HG02870 (cell line): Measurements from ENCODE around the gene ADCYAP1R1.

Experiments
- ATAC-seq: cut with Tn5 transposase; IDR thresholded peaks from one replicate; pipeline ENCODE4 v1.9.1; 2021; ENCODE audit warnings: mild to moderate bottlenecking, moderate library complexity; ENCODE audit not compliant: unreplicated experiment

ADCYAP1R1 gene

DNA sequence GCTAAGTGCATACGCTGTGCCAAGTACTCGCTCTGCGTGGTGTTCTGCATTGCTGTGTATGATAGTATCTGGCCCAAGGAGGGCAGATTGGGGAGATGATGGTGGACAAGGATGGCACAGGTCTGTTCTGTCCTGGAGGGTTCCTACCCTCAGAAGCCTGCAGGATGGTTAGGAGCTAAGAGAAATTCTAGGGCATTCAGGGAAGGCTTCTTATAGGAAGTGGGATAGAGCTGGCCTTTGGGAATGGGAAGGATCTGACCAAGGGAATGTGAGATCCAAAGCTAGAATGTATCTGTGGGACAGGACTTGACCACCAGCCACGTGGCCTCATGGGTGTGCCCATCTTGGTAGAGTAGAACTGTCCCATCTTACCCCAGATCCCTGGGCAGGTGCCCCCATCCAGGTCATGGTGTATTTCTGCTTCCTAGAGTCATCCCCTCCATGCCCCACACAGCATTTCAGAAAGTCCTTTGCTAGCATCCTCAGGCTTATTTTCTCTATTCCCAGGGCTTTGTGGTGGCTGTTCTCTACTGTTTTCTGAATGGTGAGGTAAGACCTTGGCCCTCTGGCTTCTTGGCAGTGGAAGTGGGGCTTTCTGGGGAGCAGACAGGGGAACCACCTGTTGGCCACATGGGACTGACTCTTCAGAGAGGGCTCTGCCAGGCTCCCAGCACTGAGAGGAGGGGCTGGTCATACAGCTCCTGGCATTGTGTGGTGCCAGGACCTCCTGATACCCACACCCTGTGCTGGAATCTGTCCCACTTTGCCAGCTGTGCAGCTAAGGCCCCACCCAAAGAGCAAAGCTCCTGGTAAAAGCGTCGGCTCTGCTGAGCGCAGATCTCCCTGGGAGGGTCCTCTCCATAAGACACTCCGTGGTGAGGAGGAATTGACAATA lies 52.5 kb downstream of the ADCYAP1R1 start:
- ATAC-seq: no peak

DNA sequence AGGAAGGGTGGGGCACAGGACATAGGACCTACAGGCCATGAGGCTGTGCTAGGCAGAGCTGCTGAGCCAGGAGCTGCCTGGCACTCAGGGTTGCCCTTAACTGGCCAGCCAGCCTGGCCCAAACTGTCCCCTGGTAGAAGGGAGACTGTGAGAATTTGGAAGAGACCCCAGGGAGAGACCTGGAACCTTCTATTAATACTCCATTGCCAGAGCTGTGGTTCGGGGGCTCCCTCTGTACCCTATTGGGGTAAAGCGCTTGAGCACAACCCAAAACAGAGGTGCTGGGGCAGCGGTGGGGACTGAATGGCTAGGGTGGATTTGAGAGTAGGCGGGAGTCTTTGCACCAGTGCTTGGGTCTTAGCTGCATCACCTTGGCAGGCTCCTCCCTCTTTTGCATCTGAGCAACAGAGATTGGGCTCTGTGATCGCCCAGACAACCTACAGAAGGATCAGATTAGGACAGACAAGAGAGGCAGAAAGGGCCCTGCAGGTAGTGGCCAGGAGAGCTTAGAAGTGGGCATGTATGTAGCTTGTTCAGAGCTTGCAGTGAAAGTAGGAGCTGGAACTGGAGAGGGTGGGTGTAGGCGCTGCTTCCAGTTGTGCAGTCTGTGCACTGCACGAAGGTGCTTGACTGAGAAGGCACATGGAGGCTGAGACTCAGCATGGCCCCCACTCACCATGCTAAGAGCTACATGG lies 53.3 kb downstream of the ADCYAP1R1 start:
- ATAC-seq: no peak

DNA sequence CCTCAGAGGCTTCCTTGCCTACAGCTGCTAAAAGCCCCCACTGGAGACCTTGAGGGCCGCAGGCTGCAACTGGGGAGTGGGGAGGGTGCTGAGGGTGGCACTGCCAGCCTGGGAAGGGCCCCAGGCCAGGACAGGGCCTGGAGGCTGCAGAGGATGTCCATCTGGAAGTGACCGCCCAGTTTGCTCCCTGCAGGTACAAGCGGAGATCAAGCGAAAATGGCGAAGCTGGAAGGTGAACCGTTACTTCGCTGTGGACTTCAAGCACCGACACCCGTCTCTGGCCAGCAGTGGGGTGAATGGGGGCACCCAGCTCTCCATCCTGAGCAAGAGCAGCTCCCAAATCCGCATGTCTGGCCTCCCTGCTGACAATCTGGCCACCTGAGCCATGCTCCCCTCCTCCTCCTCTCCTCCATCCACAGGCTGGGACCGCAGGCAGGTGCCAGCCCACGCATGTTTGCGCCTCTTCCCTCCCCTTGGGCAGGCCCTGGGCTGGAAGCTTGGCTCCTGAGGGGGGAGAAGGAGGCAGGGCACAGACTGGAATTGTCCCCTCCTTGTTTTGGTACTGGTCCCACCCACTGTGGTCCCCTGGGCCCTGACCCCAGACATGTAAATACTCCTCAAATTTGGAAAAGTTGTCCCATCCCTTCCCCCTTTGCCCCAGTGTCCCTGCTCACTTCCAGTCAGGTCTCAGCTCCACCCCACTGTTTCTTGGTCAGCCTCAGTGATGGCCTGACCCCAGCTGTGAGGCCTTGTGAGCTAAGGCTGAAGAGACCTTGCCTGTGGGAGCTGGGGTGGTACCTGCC lies 54.4 kb downstream of the ADCYAP1R1 start:
- no peak for ATAC-seq

DNA sequence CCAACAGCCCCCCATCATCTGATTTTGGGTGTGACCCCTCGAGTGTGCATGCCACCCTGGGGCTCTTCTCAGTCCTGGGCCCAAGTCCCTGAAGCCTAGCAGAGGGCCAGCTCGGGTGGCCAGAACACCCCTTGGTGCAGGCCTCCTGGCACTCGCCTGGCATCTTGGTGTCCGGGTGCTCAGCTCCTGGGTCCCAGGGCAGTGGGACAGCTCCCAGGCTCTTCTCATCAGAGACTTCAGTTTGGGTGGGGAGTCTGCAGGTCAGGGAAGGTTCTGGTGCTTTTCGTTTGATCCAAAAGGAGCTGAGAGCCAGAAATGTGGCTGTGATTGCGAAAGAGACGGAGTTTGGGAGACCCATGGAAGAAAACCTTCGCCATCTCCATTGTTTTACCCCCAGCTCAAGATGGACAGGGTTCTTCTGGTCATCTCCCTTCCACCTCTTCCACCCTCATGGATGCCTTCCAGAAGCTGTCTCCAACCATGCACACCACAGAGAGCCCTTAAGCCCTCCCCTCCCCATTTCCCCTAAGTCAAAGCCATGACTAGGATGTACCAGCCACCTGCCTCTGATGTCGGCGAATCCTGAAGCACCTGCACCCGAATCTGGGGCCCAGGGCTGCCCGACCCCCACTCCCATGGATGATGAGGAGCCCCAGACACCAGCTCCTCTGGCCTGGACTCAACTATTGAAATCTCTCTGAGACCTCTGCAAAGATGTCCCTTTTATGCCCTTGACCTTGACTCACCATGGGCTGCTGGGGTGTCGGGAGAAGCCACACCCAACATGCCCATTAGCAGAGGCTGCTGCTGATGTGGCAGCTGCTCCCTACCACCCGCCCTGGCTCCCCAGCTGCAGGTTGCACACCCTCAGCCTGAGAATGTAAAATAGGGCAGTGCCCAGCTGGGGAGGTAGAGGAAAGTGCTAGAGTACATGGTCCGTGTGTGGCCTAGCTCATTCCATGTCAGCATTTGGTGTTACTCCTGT lies 55.3 kb downstream of the ADCYAP1R1 start:
- ATAC-seq: no peak

DNA sequence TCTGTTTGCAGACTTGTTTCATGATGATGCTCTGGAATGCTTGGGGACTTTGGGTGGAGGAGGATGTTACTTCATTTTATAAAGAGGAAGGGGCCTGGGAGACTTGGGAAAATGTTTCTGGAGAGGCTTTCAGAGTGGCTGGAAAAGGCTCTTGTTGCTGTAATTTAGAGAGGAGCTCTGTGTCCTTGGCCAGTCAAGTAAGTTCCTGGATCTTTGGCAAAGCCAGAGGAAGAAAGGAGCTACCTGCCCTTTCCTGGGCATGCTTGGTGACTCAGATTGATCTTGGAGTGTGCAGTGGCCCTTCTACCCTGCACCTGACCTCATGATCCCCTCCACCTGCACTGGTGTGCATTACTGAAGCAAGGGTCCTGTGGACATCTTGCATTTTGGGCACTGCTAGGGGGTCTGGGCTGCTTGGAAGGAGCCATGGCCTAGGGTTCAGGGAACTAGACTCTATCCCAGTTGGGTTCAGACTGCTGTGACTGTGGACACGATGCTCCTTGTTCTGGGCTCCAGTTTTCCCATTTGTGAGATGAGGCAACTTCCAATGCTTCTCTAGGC lies 56.1 kb downstream of the ADCYAP1R1 start:
- ATAC-seq: no peak

DNA sequence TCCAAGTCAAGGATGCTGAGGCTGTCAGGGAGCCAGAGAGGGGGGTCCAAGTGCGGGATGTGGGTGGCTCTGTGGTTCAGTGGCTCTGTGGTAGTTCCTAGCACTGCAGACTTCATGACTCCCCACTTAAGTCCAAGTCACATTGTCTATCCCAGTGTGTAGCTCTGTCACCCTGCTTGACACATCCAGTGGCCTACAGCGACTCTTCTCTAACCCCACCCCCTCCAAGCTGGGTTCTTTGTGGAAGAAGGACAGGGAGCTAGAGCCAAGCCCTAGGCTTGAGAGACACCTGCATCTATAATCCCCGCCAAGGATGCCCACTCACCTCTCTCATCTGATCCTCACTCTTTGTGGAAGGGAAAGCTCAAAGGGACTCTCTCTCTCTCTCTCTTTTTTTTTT lies 57.6 kb downstream of the ADCYAP1R1 start:
- ATAC-seq: no peak

DNA sequence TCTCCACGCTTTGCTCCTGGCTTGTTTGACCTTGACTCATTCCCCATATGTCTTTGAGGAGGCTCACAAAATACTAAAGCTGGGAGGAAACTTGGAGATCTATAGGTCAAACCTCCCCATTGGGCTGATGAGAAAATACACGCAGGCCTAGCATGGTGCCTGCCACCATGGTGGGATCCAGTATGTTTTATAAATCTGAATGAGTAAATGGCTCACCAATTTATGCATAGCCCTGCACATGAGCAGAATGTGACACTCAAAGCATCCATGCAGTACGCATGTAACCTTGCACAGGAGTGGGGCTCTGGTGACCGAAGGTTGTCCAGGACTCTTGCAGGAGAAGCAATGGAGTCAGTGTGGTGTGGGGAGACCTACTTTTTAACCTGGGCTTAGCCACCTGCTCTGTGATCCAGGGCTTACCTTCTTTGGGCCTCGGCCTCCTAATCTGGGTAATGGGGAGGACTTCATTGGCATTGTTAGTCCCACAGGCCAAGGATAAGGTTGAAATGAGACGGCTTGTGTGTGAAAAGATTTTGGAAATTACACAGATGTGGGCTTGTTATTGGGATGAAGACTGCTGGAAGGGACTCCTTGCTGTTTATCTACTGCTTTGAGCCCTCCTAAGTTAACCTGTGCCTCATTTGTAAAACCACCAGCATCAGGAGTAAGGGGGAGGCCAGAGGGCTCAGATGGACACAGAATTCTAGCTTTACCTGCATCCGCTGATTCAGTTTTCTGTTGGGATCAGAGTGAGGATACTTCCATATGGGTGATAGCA lies 58.4 kb downstream of the ADCYAP1R1 start:
- no peak for ATAC-seq

DNA sequence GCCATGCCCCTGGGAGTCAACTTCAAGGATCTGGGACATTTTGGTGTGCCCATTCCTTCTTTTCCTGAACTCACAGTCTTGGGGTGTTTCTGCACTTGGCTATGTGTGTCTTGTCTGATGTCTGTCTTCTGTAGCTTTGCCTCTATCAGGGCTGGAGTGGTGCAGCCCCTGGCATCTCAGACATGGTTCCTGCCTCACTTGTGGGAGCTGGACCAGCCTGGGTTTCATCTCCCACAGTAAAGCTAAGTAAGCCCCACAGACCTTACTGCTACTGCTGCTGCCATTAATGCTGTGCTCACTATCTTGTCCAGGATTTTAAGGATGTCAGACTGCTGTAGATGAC lies 59.0 kb downstream of the ADCYAP1R1 start:
- no peak for ATAC-seq

DNA sequence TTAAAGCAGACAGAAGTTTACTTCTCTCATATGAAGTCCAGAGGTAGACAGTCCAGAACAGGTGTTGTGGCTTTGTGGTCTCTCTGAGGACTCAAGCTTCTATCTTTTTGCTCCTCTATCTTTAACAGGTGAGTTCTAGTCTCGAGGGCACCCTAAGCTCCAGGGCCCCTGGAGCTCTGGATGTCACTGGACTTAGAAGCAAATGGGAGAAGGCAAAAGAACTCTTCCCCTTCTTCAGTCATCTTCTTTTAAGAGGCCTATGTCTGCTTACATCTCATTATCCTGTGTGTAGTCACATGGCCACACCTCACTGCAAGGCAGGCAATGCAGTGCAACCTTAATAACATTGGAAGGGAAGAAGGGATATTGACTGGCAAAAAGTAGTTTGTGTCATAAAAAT lies 61.6 kb downstream of the ADCYAP1R1 start:
- no peak for ATAC-seq

DNA sequence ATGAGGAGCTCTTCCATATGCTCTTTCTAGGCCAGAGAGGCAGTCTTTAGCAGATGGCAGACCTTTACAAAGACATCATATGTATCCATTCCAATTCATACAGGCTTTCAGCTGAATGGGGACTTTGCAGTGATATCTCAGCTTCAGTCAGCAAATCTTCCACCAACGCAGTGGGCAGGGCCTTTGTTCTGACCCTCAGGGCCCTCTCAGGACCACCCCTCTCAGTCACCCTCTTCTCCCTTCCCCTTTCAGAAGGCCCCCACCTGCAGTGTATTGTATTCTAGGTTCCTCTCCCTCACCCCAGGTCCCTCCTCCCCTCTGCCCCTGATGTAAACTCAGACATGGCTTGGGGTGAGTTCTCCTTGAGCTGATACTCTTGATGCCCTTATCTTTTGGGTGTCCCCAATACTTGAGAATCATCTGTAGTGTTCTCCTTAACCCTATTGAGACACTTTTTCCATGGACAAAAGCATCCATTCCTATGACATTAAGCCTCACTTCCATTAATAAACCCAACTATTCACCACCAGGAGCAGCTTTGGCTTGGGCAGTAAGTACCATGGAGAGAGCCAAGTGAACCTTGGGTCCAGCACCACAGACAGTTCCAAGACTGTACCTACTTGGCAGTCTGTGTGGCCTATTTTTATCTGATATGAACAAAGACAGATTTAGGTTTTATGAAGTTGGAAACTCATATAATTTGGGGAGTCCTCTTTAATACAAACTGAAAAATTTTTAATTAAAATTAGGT lies 62.7 kb downstream of the ADCYAP1R1 start:
- no peak for ATAC-seq

DNA sequence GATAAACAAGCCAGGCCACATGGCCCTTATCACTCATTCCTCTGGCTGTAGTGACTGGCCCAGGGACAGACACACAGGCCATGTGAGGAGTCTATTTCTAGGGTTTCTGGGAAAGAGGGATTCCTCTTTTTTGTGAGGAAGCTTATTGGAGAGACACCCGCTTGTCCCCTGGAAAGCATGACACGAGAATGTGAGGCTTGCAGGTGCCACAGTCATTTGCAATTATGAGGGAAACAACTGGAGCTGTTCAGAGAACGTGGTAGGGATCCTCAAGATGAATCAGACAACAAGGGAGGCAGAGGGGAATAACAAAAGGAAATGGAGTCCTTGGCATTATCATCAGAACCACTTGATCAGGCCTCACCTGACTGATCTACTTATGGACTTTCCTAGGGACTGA lies 64.5 kb downstream of the ADCYAP1R1 start:
- ATAC-seq: no peak

DNA sequence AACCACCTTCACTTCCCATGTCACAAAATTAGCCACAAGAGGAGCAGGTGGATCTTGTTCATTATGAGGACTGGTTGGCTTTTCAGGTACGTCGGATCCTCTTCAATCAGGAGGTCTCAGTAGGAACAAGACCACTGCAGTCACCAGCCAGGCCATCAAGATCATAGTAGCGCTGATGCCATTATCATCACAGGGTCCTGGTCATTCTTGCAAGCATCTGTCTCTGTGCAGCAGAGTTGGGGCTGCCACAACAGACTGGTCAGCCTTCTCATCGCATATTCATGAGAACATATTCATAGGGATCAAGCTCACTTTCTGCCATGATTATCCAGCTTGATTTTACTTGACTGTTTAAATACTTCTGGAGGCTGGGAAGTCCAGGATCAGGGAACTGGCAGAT lies 67.1 kb downstream of the ADCYAP1R1 start:
- ATAC-seq: no peak

DNA sequence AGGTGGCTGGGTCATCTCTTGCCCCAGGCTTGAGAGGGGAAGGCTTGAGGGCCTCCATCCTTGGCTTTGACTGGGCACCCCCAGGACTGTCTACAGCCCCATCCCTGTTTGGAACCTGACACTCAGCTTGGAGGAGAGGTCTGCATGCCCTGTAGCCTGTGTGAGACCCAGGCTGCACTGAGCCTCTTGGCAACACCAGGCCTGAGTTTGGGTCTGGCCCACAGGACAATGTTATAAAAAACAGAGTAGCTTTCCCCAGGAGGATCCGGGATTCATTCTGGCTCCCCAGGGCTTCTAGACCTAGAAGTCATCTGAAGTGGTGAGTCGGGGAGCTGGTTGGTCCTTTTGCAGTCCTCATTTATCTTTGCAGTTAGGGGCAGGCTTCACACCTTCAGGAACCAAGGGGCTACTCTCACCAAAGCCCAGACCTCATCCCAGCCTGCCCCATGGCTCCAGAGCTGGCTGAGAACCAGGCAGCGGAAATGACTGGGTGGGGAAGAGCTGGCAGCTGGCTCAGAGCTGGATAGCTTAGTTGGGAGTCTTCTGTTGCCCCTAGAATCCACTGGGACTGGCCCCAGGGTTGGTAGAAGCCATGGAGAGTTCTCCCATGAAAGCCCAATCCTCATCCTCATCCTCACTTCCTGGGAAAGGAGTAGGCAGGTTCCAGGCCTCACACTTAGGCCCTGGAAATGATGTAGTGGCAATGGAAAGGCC lies 68.8 kb downstream of the ADCYAP1R1 start:
- ATAC-seq: no peak

DNA sequence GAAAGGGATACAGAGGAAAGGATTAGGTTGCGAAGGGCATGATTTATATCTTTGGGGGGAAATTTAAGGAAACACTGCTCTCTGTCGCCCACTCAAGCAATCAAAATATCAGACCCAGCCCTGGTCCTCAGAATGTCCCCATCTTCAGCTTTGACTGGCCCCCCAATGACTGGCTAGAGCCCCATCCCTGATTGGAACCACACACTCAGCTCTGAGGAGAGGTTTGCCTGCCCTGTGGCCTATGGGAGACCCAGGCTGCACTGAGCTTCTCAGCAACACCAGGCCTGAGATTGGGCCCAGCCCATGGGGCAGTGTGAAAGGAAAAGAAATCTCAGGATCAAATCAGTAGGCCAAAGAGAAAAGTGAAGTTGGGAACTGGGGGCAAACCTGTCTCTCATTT lies 69.5 kb downstream of the ADCYAP1R1 start:
- no peak for ATAC-seq

DNA sequence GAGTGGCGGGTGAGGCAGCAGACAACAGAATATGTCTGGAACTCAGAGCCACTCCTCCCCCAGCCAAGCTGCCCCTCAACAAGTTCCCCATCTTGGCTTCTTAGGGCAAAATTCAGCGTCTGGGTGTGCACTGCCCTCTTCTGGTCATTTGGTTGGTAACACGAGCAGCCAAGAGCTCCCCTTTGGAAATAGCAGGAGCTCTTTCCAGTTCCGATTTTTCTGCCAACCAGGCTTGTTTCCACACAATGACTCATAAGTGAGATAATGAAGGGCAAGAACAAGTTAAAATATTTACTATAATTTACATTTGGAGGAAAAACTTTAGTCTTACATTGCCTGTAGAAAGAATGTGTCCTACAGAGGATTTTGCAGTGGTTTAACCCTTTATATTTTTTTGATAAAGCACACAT lies 70.5 kb downstream of the ADCYAP1R1 start:
- peak; percentile 69 for ATAC-seq

DNA sequence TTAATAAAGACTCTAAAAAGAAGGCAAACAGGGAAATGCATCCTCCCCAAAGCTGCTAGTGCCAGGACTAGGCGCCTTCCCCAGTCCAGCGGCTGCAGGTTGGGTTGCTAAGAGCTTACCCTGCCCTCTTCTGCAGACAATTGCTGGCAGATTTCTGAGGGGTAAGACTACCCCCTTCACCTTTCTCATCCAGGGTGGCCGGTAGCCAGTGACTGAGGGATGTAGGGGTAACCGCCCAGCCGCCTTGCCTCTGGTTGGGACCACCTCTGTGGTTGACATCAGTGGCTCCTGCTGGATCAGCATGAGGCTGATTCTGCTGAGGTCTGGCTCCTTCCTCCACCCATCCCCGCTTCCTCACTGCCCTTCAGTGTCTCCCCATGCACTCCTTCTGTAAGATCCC lies 71.2 kb downstream of the ADCYAP1R1 start:
- no peak for ATAC-seq

DNA sequence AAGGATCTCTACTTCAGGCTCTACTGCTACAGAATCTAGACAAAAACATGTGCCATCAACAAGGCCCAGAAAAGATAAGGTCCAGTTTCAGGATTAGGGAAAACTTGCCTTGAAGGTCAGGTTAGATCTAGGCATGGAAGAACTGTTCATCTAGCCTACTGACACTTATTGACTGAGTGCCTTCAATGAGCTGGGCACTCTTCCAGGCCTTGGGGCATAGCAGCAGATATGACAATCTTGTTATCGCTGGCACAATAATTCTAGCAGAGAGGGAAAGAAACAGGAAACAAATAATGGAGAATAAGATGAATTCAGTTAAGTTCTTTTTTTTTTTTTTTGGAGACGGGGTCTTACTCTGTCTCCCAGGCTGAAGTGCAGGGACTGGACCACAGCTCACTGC lies 71.6 kb downstream of the ADCYAP1R1 start:
- ATAC-seq: no peak

DNA sequence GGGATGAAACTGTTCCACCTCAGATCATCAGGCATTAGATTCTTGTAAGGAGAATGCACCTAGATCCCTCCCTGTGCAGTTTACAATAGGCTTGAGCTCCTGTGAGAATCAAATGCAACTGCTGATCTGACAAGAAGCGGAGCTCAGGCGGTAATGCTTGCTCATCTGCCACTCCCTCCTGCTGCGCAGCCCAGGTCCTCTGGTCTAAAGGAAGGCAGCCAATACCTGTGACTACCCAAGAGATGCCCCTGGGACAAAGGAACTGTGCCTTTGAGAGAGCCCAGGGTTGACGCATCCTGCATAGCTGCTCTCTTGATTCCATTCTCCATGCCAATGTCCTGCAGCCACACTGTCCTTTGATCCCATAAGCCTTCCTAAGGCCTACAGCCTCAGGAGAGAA lies 73.1 kb downstream of the ADCYAP1R1 start:
- ATAC-seq: no peak
